GM23338 (cell line): Measurements from ENCODE around the gene RTN4RL2. TPM values are rescaled to one million over a fixed set of nuclear protein-coding genes. Genes with fewer than 3 reads are reported as not detected.

Source experiments
- ATAC-seq: fragments of 200-7000 bp; cut with Tn5 transposase; 3 replicates; pipeline ENCODE4 v1.9.1; 2020
- DNase-seq: peaks from one replicate; pipeline ENCODE4 v3.0.0-alpha.2; 2015; ENCODE audit warnings: low spot score
- H2AFZ ChIP-seq: fragments of 200-600 bp; sonication (generic); 2 replicates; pipeline ENCODE4 v1.8.0; 2016; ENCODE audit warnings: antibody characterized with exemption, mild to moderate bottlenecking, moderate library complexity
- H3F3A ChIP-seq: fragments of 200-600 bp; sonication (generic); replicated peaks from 2 replicates; pipeline ENCODE4 v1.8.0; 2017; ENCODE audit warnings: antibody characterized with exemption, mixed run types, low read depth
- H3K27ac ChIP-seq: fragments of 200-600 bp; sonication (generic); 2 replicates; pipeline ENCODE4 v1.6.1; 2016; ENCODE audit warnings: low read depth
- H3K27me3 ChIP-seq: fragments of 200-600 bp; sonication (generic); 2 replicates; pipeline ENCODE4 v1.8.0; 2016; ENCODE audit warnings: mild to moderate bottlenecking, mixed run types, moderate library complexity; ENCODE audit not compliant: insufficient read depth
- H3K36me3 ChIP-seq: fragments of 200-600 bp; sonication (generic); 2 replicates; pipeline ENCODE4 v1.8.0; 2016; ENCODE audit warnings: mild to moderate bottlenecking; ENCODE audit not compliant: insufficient read depth
- H3K4me1 ChIP-seq: fragments of 200-600 bp; sonication (generic); 2 replicates; pipeline ENCODE4 v1.8.0; 2016; ENCODE audit warnings: mild to moderate bottlenecking, moderate library complexity; ENCODE audit not compliant: insufficient read depth
- H3K4me2 ChIP-seq: fragments of 200-600 bp; sonication (generic); 2 replicates; pipeline ENCODE4 v1.7.1; 2017; ENCODE audit warnings: mixed run types
- H3K4me3 ChIP-seq: fragments of 200-600 bp; sonication (generic); 2 replicates; pipeline ENCODE4 v1.6.1; 2016; ENCODE audit warnings: mixed run types
- H3K79me2 ChIP-seq: fragments of 200-600 bp; sonication (generic); replicated peaks from 2 replicates; pipeline ENCODE4 v1.8.0; 2017; ENCODE audit warnings: mild to moderate bottlenecking; ENCODE audit not compliant: insufficient read depth
- H3K9me2 ChIP-seq: fragments of 200-600 bp; sonication (generic); 2 replicates; pipeline ENCODE4 v1.8.0; 2017; ENCODE audit not compliant: insufficient read depth
- H4K20me1 ChIP-seq: fragments of 200-600 bp; sonication (generic); replicated peaks from 2 replicates; pipeline ENCODE4 v1.8.0; 2017; ENCODE audit warnings: mild to moderate bottlenecking; ENCODE audit not compliant: insufficient read depth
- H3K27ac Mint-ChIP-seq: 2 replicates; pipeline ENCODE4 v1.8.0; 2020; ENCODE audit warnings: inconsistent platforms, mild to moderate bottlenecking, moderate library complexity, mixed read lengths
- H3K27me3 Mint-ChIP-seq: 3 replicates; pipeline ENCODE4 v1.8.0; 2022; ENCODE audit warnings: low read depth, mild to moderate bottlenecking, moderate library complexity, mixed read lengths, inconsistent platforms; ENCODE audit not compliant: insufficient read depth, poor library complexity
- H3K36me3 Mint-ChIP-seq: 3 replicates; pipeline ENCODE4 v1.8.0; 2021; ENCODE audit warnings: low read depth, mild to moderate bottlenecking, inconsistent platforms, moderate library complexity, mixed read lengths
- H3K4me1 Mint-ChIP-seq: 3 replicates; pipeline ENCODE4 v1.8.0; 2020; ENCODE audit warnings: mild to moderate bottlenecking, inconsistent platforms, mixed read lengths
- H3K4me3 Mint-ChIP-seq: 3 replicates; pipeline ENCODE4 v1.8.0; 2021; ENCODE audit warnings: moderate library complexity, mild to moderate bottlenecking, inconsistent platforms, mixed read lengths
- H3K9me3 Mint-ChIP-seq: 3 replicates; pipeline ENCODE4 v1.8.0; 2020; ENCODE audit warnings: moderate library complexity, mild to moderate bottlenecking, inconsistent platforms, mixed read lengths
- CREB1 ChIP-seq: fragments of 250-450 bp; sonication (Bioruptor Pico); IDR thresholded peaks from 2 replicates; pipeline ENCODE4 v1.5.0; 2020; ENCODE audit warnings: low read depth, mild to moderate bottlenecking, moderate library complexity
- CTCF ChIP-seq, 2 experiments: fragments of 200-600 bp in 1 of 2; sonication (generic) in 1 of 2; conservative IDR thresholded peaks; 2 replicates each; pipeline versions ENCODE4 v1.5.1 to v1.6.1; 2016 to 2017; ENCODE audit warnings: antibody characterized with exemption in 2 of 2, low read depth in 2 of 2, mild to moderate bottlenecking in 2 of 2, moderate library complexity in 1 of 2
- ETS1 ChIP-seq: IDR thresholded peaks from 2 replicates; pipeline ENCODE4 v1.6.1; 2016; ENCODE audit warnings: antibody characterized with exemption
- EZH2 ChIP-seq: fragments of 200-600 bp; sonication (generic); IDR thresholded peaks from one replicate; pipeline ENCODE4 v1.8.0; 2017; ENCODE audit warnings: antibody characterized with exemption, mild to moderate bottlenecking, low read depth; ENCODE audit not compliant: unreplicated experiment
- EZH2phosphoT487 ChIP-seq: fragments of 200-600 bp; sonication (generic); IDR thresholded peaks from one replicate; pipeline ENCODE4 v1.8.1; 2018; ENCODE audit warnings: antibody characterized with exemption; ENCODE audit not compliant: unreplicated experiment
- JUNB ChIP-seq: IDR thresholded peaks from one replicate; pipeline ENCODE4 v1.6.1; 2016; ENCODE audit warnings: antibody characterized with exemption; ENCODE audit not compliant: unreplicated experiment
- NANOG ChIP-seq: IDR thresholded peaks from 2 replicates; pipeline ENCODE4 v1.6.1; 2016; ENCODE audit warnings: antibody characterized with exemption, borderline replicate concordance
- POLR2AphosphoS5 ChIP-seq: IDR thresholded peaks from 2 replicates; pipeline ENCODE4 v1.6.1; 2016; ENCODE audit warnings: antibody characterized with exemption, low read depth
- REST ChIP-seq: IDR thresholded peaks from one replicate; pipeline ENCODE4 v1.6.1; 2018; ENCODE audit warnings: antibody characterized with exemption; ENCODE audit not compliant: unreplicated experiment
- STAT1 ChIP-seq: IDR thresholded peaks from one replicate; pipeline ENCODE4 v1.6.1; 2016; ENCODE audit warnings: antibody characterized with exemption; ENCODE audit not compliant: unreplicated experiment
- ZNF114 ChIP-seq: fragments of 250-450 bp; sonication (Bioruptor Pico); IDR thresholded peaks from 2 replicates; pipeline ENCODE4 v1.5.0; 2020; ENCODE audit warnings: mild to moderate bottlenecking, moderate library complexity
- ZNF331 ChIP-seq: fragments of 250-450 bp; sonication (Bioruptor Pico); IDR thresholded peaks from 2 replicates; pipeline ENCODE4 v1.5.0; 2020; ENCODE audit warnings: low read depth, mild to moderate bottlenecking, moderate library complexity
- ZNF462 ChIP-seq: fragments of 250-450 bp; sonication (Bioruptor Pico); IDR thresholded peaks from 2 replicates; pipeline ENCODE4 v1.5.0; 2020; ENCODE audit warnings: mild to moderate bottlenecking, moderate library complexity
- polyA plus RNA-seq: library from polyadenylated mRNA; unstranded; fragments of >200 nt; fragmentation: Nextera tagmentation; extraction: Ambion mirVana; gene quantifications from 2 replicates; pipeline ENCODE4 v1.2.1, GENCODE V29; 2016
- total RNA-seq: library from RNA; depleted of rRNA; stranded (reverse); fragments of >200 nt; shearing (Covaris generic); gene quantifications from 2 replicates; pipeline ENCODE4 v1.2.3, GENCODE V29; 2014

The RTN4RL2 gene
- total and polyA plus RNA-seq, 2 experiments from 2014 or later, result 13.9 to 15.9 TPM

GRCh38 chr11:57421805-57422204 lies 38.5 kb upstream of the RTN4RL2 start:
- Histone ChIP-seq H3K27ac (no peak overlapping the region), H3K4me3 (no peak overlapping the region), H3K4me2 (no peak overlapping the region), H3F3A (no peaks in the 10 kb centered on the region; the same call in 1 of the 2 replicates), H3K27me3 (peaks cover 5% of the 10 kb centered on the region; the same call in 1 of the 2 replicates), H3K4me1 (peaks cover 8% of the 10 kb centered on the region), H3K79me2 (0 out of 2 replicates have a peak, but pooled peaks cover 5% of the 10 kb centered on the region), H2AFZ (no peak overlapping the region), H3K36me3 (no peaks in the 10 kb centered on the region; the same call in 1 of the 2 replicates), H3K9me2 (no peaks in the 10 kb centered on the region), H4K20me1 (no peaks in the 10 kb centered on the region; the same call in none of the 2 replicates)
- no peaks in the 10 kb centered on the region for H3K9me3 Mint-ChIP-seq
- ATAC-seq, result no peak
- DNase-seq, result no peak
- peaks cover 13% of the 10 kb centered on the region for H3K4me1 Mint-ChIP-seq
- no peak overlapping the region for H3K4me3 Mint-ChIP-seq
- peaks cover 54% of the 10 kb centered on the region for H3K36me3 Mint-ChIP-seq
- TF ChIP-seq CREB1 (CRISPR knock-in tag), result no peak
- TF ChIP-seq ZNF331 (CRISPR knock-in tag), result no peak
- no peak for TF ChIP-seq STAT1
- no peak for TF ChIP-seq CTCF (conservative IDR thresholded peaks at IDR 0.05; ENCODE audit: low read depth in 2 of 2)
- no peak for TF ChIP-seq NANOG
- no peak for TF ChIP-seq JUNB
- no peak for TF ChIP-seq POLR2AphosphoS5
- TF ChIP-seq ZNF462 (CRISPR knock-in tag), result no peak
- TF ChIP-seq ZNF114, result no peak
- no peak for TF ChIP-seq REST
- no peak for TF ChIP-seq ETS1
- TF ChIP-seq EZH2phosphoT487, result no peak
- TF ChIP-seq EZH2, result no peak
- H3K27ac Mint-ChIP-seq, result no peak overlapping the region
- H3K27me3 Mint-ChIP-seq, result peaks cover 4% of the 10 kb centered on the region
